Measurements from ENCODE around the gene GNAT3. TPM values are rescaled to one million over a fixed set of nuclear protein-coding genes. Genes with fewer than 3 reads are reported as not detected.

The GNAT3 gene
- total and polyA plus RNA-seq, 3 donors from 2014 or later: 0.38 TPM; not detected in 2

DNA sequence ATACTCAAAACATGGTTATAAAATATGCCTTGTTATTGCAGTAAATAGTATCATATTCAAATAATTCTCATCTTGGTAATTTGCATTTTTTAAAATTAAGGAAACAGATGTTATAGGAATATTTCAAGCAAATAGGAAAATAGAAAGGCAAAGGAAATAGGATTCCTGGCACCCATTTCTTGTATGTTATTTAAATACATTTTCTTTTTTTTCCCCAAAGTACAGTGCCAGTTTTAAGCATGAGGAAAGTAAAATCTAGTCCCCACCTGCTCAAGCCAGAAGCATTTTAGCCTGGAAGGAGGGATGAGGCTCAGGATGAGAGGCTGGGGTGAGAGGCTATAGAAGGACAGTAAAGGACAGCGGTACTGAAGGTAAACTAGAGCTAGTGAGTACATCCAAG is 38.1 kb downstream of the GNAT3 start:
- 96% methylated on average over 1 of the region's 1 CpG for WGBS, 2 donors
- no peaks in the 10 kb centered on the region for H3K9me3 ChIP-seq
- H3K4me1 ChIP-seq: no peaks in the 10 kb centered on the region
- no peaks in the 10 kb centered on the region for H3K27me3 ChIP-seq
- TF ChIP-seq POLR2A (IDR thresholded peaks at IDR 0.05): no peak
- TF ChIP-seq, protein P1, sequence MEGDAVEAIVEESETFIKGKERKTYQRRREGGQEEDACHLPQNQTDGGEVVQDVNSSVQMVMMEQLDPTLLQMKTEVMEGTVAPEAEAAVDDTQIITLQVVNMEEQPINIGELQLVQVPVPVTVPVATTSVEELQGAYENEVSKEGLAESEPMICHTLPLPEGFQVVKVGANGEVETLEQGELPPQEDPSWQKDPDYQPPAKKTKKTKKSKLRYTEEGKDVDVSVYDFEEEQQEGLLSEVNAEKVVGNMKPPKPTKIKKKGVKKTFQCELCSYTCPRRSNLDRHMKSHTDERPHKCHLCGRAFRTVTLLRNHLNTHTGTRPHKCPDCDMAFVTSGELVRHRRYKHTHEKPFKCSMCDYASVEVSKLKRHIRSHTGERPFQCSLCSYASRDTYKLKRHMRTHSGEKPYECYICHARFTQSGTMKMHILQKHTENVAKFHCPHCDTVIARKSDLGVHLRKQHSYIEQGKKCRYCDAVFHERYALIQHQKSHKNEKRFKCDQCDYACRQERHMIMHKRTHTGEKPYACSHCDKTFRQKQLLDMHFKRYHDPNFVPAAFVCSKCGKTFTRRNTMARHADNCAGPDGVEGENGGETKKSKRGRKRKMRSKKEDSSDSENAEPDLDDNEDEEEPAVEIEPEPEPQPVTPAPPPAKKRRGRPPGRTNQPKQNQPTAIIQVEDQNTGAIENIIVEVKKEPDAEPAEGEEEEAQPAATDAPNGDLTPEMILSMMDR (IDR thresholded peaks at IDR 0.05): no peak
- no peak for DNase-seq
- intact Hi-C loops (cut with DNase I; ENCODE audit: low total_unique reads): no loop called here
- H3K4me3 ChIP-seq: no peak overlapping the region
- H3K27ac ChIP-seq: no peak overlapping the region
- H3K36me3 ChIP-seq (ENCODE audit: low read depth, missing control alignments): no peaks in the 10 kb centered on the region

DNA sequence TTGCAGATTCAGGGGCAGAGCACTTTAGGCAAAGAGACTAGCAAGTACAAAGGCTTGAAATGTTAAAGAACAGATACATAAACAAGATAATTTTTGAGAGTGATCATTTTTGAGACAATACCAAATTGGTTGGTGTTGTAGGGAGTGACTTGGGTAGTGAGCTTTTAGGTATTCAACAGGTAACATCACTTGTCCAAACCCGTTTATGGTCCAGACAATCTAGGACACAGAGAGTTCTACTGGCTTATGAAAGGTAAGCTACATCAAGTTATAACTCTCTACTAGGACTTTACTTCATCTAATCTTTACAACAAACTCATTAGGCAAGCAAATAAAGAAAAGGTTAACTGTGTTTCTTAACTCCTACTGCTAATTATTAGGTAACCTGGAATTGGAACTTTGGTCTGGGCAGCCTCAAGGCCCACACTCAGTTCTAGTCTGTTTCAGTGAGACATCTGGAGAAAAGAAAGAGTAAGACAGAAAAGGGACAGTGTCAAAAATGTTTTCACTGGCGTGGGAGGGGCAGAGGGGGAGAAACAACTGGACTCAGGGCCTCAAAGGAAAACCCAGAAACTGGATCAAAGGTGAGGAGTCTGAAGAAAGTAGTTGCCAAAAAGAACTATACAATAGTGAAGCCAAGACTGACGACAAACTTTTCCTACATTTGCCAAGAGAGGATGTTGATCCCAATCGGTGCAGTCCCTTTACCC is 39.2 kb downstream of the GNAT3 start:
- 53 to 62% methylated on average over 4 of the region's 4 CpGs for WGBS, 2 donors

DNA sequence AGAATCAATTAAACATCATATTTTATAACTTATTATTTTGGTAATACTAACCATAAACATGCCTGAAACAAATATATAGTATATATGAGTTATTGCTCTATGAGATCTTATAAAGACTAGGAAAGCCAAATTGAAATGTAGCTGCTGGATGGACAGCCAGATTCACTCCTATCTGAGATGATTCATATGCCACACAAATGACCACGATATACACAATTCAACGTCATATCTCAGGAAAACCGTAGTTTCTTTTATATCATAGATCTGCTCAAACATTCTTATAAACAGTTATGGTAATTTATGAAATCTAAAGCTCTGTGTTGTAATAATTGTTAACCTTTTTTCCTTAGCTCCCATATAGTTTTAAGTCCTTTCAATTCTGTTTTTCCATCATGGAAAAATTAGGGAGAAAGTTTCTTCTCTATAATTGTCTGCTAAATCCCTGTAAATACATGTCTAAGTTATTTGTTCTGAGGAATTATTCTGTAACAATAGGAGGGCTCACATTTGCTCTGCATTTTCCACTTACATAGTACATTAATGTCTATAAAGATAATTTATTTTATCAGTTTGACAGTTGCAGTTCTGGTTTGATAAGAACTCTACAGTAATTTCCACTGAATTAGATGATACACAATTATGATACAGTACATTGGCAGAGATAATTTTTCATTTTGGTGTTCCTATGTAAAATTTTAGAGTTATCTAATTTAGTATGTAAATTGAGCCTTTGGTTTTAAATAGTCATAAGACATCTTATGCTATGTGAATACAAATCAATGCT is 42.7 kb downstream of the GNAT3 start:
- no peak overlapping the region for H3K4me3 ChIP-seq
- intact Hi-C loops (cut with DNase I; ENCODE audit: low total_unique reads): no loop called here
- H3K9me3 ChIP-seq: no peaks in the 10 kb centered on the region
- no peaks in the 10 kb centered on the region for H3K27me3 ChIP-seq
- WGBS, 2 donors: 63 to 73% methylated on average over 3 of the region's 3 CpGs
- H3K4me1 ChIP-seq: no peaks in the 10 kb centered on the region
- TF ChIP-seq POLR2A (IDR thresholded peaks at IDR 0.05): no peak
- TF ChIP-seq, protein P1 (IDR thresholded peaks at IDR 0.05): no peak
- H3K27ac ChIP-seq: no peak overlapping the region
- no peak for DNase-seq
- H3K36me3 ChIP-seq (ENCODE audit: low read depth, missing control alignments): no peaks in the 10 kb centered on the region

More for the DNA sequence above, 39.2 kb downstream of the GNAT3 start:
- Histone ChIP-seq H3K4me3 (no peak overlapping the region), H3K27ac (no peak overlapping the region), H3K4me1 (no peaks in the 10 kb centered on the region), H3K36me3 (ENCODE audit: low read depth, missing control alignments) (no peaks in the 10 kb centered on the region), H3K9me3 (no peaks in the 10 kb centered on the region), H3K27me3 (no peaks in the 10 kb centered on the region)
- no peak for DNase-seq
- no peak for TF ChIP-seq POLR2A (IDR thresholded peaks at IDR 0.05)
- TF ChIP-seq, protein P1 (IDR thresholded peaks at IDR 0.05): no peak
- intact Hi-C loops (cut with DNase I; ENCODE audit: low total_unique reads): no loop called here

DNA sequence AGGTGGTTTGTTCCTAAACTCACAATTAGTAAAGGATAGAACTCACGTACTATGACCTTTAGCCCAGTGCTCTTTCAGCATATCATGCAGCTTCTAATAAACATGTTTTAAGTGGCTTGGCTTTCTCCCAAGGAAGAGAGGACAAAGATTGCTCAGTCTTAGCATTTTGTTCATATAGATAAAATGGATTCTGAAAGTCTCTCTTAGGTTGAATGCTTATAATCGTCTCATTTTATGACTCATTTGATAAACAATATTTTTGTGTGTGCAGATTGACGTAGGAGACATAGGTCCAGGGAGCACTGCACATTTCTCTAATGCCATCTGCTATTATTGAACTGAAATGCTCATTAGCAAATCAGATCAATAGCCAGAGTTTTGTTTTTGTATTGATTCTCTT is 44.8 kb downstream of the GNAT3 start:
- DNase-seq: no peak
- Histone ChIP-seq H3K4me1 (no peaks in the 10 kb centered on the region), H3K9me3 (no peaks in the 10 kb centered on the region), H3K36me3 (ENCODE audit: low read depth, missing control alignments) (no peaks in the 10 kb centered on the region), H3K27ac (no peak overlapping the region), H3K4me3 (no peak overlapping the region), H3K27me3 (no peaks in the 10 kb centered on the region)
- WGBS, 2 donors: 59 to 71% methylated on average over 3 of the region's 3 CpGs
- TF ChIP-seq POLR2A (IDR thresholded peaks at IDR 0.05): no peak
- TF ChIP-seq, protein P1 (IDR thresholded peaks at IDR 0.05): no peak
- intact Hi-C loops (cut with DNase I; ENCODE audit: low total_unique reads): no loop called here
